HCT116 (cell line): ENCODE data around the gene HIVEP3. TPM values are rescaled to one million over a fixed set of nuclear protein-coding genes. Genes with fewer than 3 reads are reported as not detected.

Experiments
- ATAC-seq: fragments of 200-7000 bp; cut with Tn5 transposase; 2 replicates; pipeline ENCODE4 v1.9.1; 2020; ENCODE audit warnings: mild to moderate bottlenecking, moderate library complexity
- BruUV-seq: library from RNA; stranded (reverse); fragments of 400-500 nt; replicated peaks from 2 replicates; lab custom pipeline; 2021; lab: Mats Ljungman, UMichigan
- CTCF ChIA-PET: fragments of 300-600 bp; sonication (Branson Sonifier 250); formaldehyde crosslinking; loops from one replicate; lab custom pipeline; 2021; ENCODE audit warnings: antibody characterized with exemption; lab: Charles Lee
- POLR2A ChIA-PET: fragments of 300-600, 350-600 bp; sonication (Branson Sonifier 250); formaldehyde crosslinking; loops from one replicate; lab custom pipeline; 2021; ENCODE audit warnings: antibody characterized with exemption; lab: Charles Lee
- RAD21 ChIA-PET, 2 experiments: fragments of 300-600 bp; sonication (Branson Sonifier 250); formaldehyde crosslinking; loops; one replicate each; lab custom pipeline; 2023; ENCODE audit warnings: low total read pairs in 2 of 2; ENCODE audit not compliant: uncharacterized antibody in 2 of 2, unreplicated experiment in 2 of 2, low non-redundant PET in 1 of 2; lab: Charles Lee
- DNase-seq: peaks from one replicate; pipeline ENCODE4 v3.0.0-alpha.2; 2010; ENCODE audit warnings: low read depth, low spot score
- H2AFZ ChIP-seq: fragments of 200-600 bp; shearing (Covaris generic), sonication (generic); 2 replicates; pipeline ENCODE4 v1.6.1; 2017; ENCODE audit warnings: low read depth, mixed run types, mixed read lengths, antibody characterized with exemption, low read length; ENCODE audit not compliant: poor library complexity, severe bottlenecking
- H3K27ac ChIP-seq: 2 replicates; pipeline ENCODE4 v1.5.1; 2012; ENCODE audit warnings: low read depth, low read length
- H3K27me3 ChIP-seq: fragments of 200-600 bp; sonication (generic); 2 replicates; pipeline ENCODE4 v1.6.1; 2016; ENCODE audit warnings: mixed run types, low read length, mixed read lengths; ENCODE audit not compliant: insufficient read depth
- H3K36me3 ChIP-seq, 2 experiments: fragments of 200-500 bp in 1 of 2; fragments of 200-600 bp in 1 of 2; sonication (Bioruptor generic) in 1 of 2; sonication (generic) in 1 of 2; 2 replicates each; pipeline versions ENCODE4 v1.5.1 to v1.6.1; 2014 to 2016; ENCODE audit warnings: low read length in 2 of 2, inconsistent platforms in 1 of 2, mixed read lengths in 1 of 2, mixed run types in 1 of 2; ENCODE audit not compliant: insufficient read depth in 2 of 2, control insufficient read depth in 1 of 2
- H3K4me1 ChIP-seq, 2 experiments: fragments of 200-600 bp in 1 of 2; sonication (generic) in 1 of 2; 2 replicates each; pipeline versions ENCODE4 v1.5.1 to v1.6.1; 2012 to 2017; ENCODE audit warnings: low read length in 2 of 2, inconsistent platforms in 1 of 2, mild to moderate bottlenecking in 1 of 2, mixed read lengths in 1 of 2, mixed run types in 1 of 2, moderate library complexity in 1 of 2; ENCODE audit not compliant: insufficient read depth in 2 of 2, control insufficient read depth in 1 of 2
- H3K4me2 ChIP-seq: fragments of 200-600 bp; sonication (generic); 2 replicates; pipeline ENCODE4 v1.6.1; 2017; ENCODE audit warnings: mixed run types, low read length, mixed read lengths
- H3K4me3 ChIP-seq, 2 experiments: fragments of 200-600 bp in 1 of 2; sonication (generic) in 1 of 2; replicated peaks in 1 of 2; 2 replicates each; pipeline ENCODE4 v1.5.1; 2011 to 2016; ENCODE audit warnings: low read length in 2 of 2, control low read depth in 1 of 2, low read depth in 1 of 2, mild to moderate bottlenecking in 1 of 2, mixed read lengths in 1 of 2, mixed run types in 1 of 2
- H3K79me2 ChIP-seq: fragments of 200-600 bp; sonication (generic); 2 replicates; pipeline ENCODE4 v1.6.1; 2017; ENCODE audit warnings: mild to moderate bottlenecking, mixed run types, low read length, moderate library complexity, mixed read lengths; ENCODE audit not compliant: insufficient read depth
- H3K9ac ChIP-seq: fragments of 200-600 bp; sonication (generic); 2 replicates; pipeline ENCODE4 v1.6.1; 2016; ENCODE audit warnings: low read length, mixed read lengths
- H3K9me2 ChIP-seq: fragments of 200-600 bp; sonication (generic), shearing (Covaris generic); 2 replicates; pipeline ENCODE4 v1.6.1; 2017; ENCODE audit warnings: mixed run types, mild to moderate bottlenecking, moderate library complexity; ENCODE audit not compliant: insufficient read depth
- H3K9me3 ChIP-seq, 2 experiments: fragments of 200-500 bp in 1 of 2; fragments of 200-600 bp in 1 of 2; sonication (Bioruptor generic) in 1 of 2; sonication (generic) in 1 of 2; 2 replicates each; pipeline ENCODE4 v1.6.1; 2014 to 2017; ENCODE audit warnings: low read length in 2 of 2, mixed read lengths in 2 of 2, inconsistent platforms in 1 of 2, low read depth in 1 of 2, mild to moderate bottlenecking in 1 of 2, mixed run types in 1 of 2, moderate library complexity in 1 of 2; ENCODE audit not compliant: control insufficient read depth in 1 of 2, insufficient read depth in 1 of 2
- H4K20me1 ChIP-seq: fragments of 200-600 bp; sonication (generic), shearing (Covaris generic); 2 replicates; pipeline ENCODE4 v1.6.1; 2017; ENCODE audit warnings: mixed run types, mild to moderate bottlenecking, moderate library complexity; ENCODE audit not compliant: insufficient read depth
- ELF1 ChIP-seq: IDR thresholded peaks from 2 replicates; pipeline ENCODE4 v1.6.1; 2012; ENCODE audit warnings: low read depth, borderline replicate concordance
- EZH2phosphoT487 ChIP-seq: fragments of 200-600 bp; IDR thresholded peaks from 2 replicates; pipeline ENCODE4 v1.6.1; 2018; ENCODE audit warnings: antibody characterized with exemption, borderline replicate concordance
- FOSL1 ChIP-seq: IDR thresholded peaks from 2 replicates; pipeline ENCODE4 v1.6.1; 2012; ENCODE audit warnings: low read depth
- MAX ChIP-seq: IDR thresholded peaks from 2 replicates; pipeline ENCODE4 v1.6.1; 2012
- POLR2AphosphoS5 ChIP-seq: IDR thresholded peaks from 2 replicates; pipeline ENCODE4 v1.6.1; 2011; ENCODE audit warnings: mild to moderate bottlenecking, low read depth, low read length, moderate library complexity
- RAD21 ChIP-seq: IDR thresholded peaks from 2 replicates; pipeline ENCODE4 v1.6.1; 2012; ENCODE audit warnings: low read depth, mild to moderate bottlenecking
- SRF ChIP-seq: IDR thresholded peaks from 2 replicates; pipeline ENCODE4 v1.6.1; 2012; ENCODE audit warnings: low read depth
- TCF7L2 ChIP-seq: IDR thresholded peaks from 2 replicates; pipeline ENCODE4 v1.7.0; 2011; ENCODE audit warnings: borderline replicate concordance, inconsistent platforms; ENCODE audit not compliant: insufficient read depth, insufficient read length; ENCODE audit errors: extremely low read depth
- YY1 ChIP-seq: IDR thresholded peaks from 2 replicates; pipeline ENCODE4 v1.6.1; 2011; ENCODE audit warnings: low read length, low read depth, moderate library complexity, mild to moderate bottlenecking; ENCODE audit not compliant: insufficient replicate concordance; ENCODE audit errors: extremely low read depth
- ZBTB33 ChIP-seq: IDR thresholded peaks from 2 replicates; pipeline ENCODE4 v1.6.1; 2011; ENCODE audit warnings: mild to moderate bottlenecking, low read length, moderate library complexity; ENCODE audit not compliant: insufficient replicate concordance; ENCODE audit errors: extremely low read depth
- ZNF274 ChIP-seq: fragments of 200-500 bp; sonication (Bioruptor generic); IDR thresholded peaks from 2 replicates; pipeline ENCODE4 v1.6.1; 2014; ENCODE audit warnings: mild to moderate bottlenecking, low read depth, low read length, inconsistent platforms
- intact Hi-C: fragments of 100-400 bp; cut with micrococcal nuclease; formaldehyde crosslinking; loops from 2 replicates; pipeline ENCODE4 v1.10.0; 2022
- total RNA-seq: library from RNA; stranded (reverse); gene quantifications from one replicate; pipeline ENCODE4 v1.2.1, GENCODE V29; 2021; ENCODE audit not compliant: unreplicated experiment
- TF ChIP-seq, protein P1 (sequence below), 3 experiments: fragments of 200-600 bp in 1 of 3; sonication (generic) in 1 of 3; IDR thresholded peaks in 2 of 3; conservative IDR thresholded peaks in 1 of 3; 2 replicates each; pipeline ENCODE4 v1.5.1; 2012 to 2017; ENCODE audit warnings: low read depth in 2 of 3, low read length in 2 of 3, antibody characterized with exemption in 1 of 3, borderline replicate concordance in 1 of 3, control low read depth in 1 of 3, mild to moderate bottlenecking in 1 of 3, mixed read lengths in 1 of 3, mixed run types in 1 of 3, moderate library complexity in 1 of 3; ENCODE audit not compliant: insufficient read depth in 1 of 3
- TF ChIP-seq, protein P2 (sequence below): IDR thresholded peaks from 2 replicates; pipeline ENCODE4 v1.6.1; 2012

The HIVEP3 gene
- total RNA-seq, 1 experiment from 2014 or later = 7.1 TPM

DNA sequence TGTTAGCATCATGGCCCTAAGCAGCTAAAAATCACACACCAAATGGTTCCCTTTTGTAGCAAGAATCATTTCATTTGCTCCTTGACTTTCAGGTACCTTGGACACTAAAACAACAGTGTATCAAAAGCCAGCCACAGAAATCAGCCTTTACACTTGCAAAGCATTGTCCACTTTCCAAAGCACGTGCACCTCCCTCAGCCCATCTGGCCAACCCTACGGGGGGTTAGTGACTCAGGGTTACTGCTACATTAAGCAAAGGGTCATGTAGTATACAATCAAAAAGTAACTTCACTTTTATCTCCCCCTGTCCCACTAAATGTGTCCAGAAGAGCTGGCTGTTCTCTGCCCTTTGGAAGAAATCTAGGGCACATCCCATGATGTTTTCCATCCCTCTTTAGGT, 149.7 kb downstream of the HIVEP3 start:
- H3K27me3 ChIP-seq = peaks cover 5% of the 10 kb centered on the region; the same call in 1 of the 2 replicates
- intact Hi-C loops = no loop called here
- H4K20me1 ChIP-seq = no peaks in the 10 kb centered on the region
- no peak for DNase-seq
- H3K27ac ChIP-seq = no peak overlapping the region
- RAD21 ChIA-PET = no interaction called here
- no peaks in the 10 kb centered on the region for H3K36me3 ChIP-seq
- ATAC-seq = no peak
- H3K9me3 ChIP-seq = no peaks in the 10 kb centered on the region
- H3K79me2 ChIP-seq = no peaks in the 10 kb centered on the region
- no peaks in the 10 kb centered on the region for H3K9me2 ChIP-seq
- no peak overlapping the region for H3K4me3 ChIP-seq
- POLR2A ChIA-PET = no interaction called here
- no peak overlapping the region for H3K4me2 ChIP-seq
- TF ChIP-seq EZH2phosphoT487 = no peak
- TF ChIP-seq POLR2AphosphoS5 = no peak
- TF ChIP-seq YY1 = no peak
- no peak for TF ChIP-seq FOSL1
- TF ChIP-seq MAX = no peak
- H2AFZ ChIP-seq = no peak overlapping the region
- 0 out of 4 replicates have a peak, but pooled peaks cover 0 to 3% of the 10 kb centered on the region in 2 experiments for H3K4me1 ChIP-seq
- no peak overlapping the region for H3K9ac ChIP-seq
- CTCF ChIA-PET = no interaction called here
- BruUV-seq = no TSS peak

- Histone ChIP-seq H3K9me2 (no peaks in the 10 kb centered on the region), H3K9me3 (no peaks in the 10 kb centered on the region), H3K9ac (no peak overlapping the region), H3K4me3 (no peak overlapping the region), H3K4me2 (no peak overlapping the region), H3K79me2 (no peaks in the 10 kb centered on the region), H3K27me3 (peaks cover 5% of the 10 kb centered on the region; the same call in 1 of the 2 replicates), H4K20me1 (no peaks in the 10 kb centered on the region), H3K36me3 (no peaks in the 10 kb centered on the region), H3K4me1 (0 out of 4 replicates have a peak, but pooled peaks cover 0 to 3% of the 10 kb centered on the region in 2 experiments), H3K27ac (no peak overlapping the region), H2AFZ (no peak overlapping the region)
- intact Hi-C loops = no loop called here
- ATAC-seq (no peak), DNase-seq (no peak)
- ChIA-PET CTCF (no interaction called here), RAD21 (no interaction called here), POLR2A (no interaction called here)
- no peak for TF ChIP-seq ELF1
- TF ChIP-seq ZNF274 = no peak
- TF ChIP-seq POLR2AphosphoS5 = no peak
- TF ChIP-seq, protein P1, sequence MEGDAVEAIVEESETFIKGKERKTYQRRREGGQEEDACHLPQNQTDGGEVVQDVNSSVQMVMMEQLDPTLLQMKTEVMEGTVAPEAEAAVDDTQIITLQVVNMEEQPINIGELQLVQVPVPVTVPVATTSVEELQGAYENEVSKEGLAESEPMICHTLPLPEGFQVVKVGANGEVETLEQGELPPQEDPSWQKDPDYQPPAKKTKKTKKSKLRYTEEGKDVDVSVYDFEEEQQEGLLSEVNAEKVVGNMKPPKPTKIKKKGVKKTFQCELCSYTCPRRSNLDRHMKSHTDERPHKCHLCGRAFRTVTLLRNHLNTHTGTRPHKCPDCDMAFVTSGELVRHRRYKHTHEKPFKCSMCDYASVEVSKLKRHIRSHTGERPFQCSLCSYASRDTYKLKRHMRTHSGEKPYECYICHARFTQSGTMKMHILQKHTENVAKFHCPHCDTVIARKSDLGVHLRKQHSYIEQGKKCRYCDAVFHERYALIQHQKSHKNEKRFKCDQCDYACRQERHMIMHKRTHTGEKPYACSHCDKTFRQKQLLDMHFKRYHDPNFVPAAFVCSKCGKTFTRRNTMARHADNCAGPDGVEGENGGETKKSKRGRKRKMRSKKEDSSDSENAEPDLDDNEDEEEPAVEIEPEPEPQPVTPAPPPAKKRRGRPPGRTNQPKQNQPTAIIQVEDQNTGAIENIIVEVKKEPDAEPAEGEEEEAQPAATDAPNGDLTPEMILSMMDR (IDR thresholded peaks at IDR 0.05 in 2 of 3, conservative IDR thresholded peaks at IDR 0.05 in 1 of 3; ENCODE audit: borderline replicate concordance in 1 of 3, insufficient read depth in 1 of 3, low read depth in 2 of 3, low read length in 2 of 3) = no peak
- no peak for TF ChIP-seq FOSL1
- no peak for TF ChIP-seq TCF7L2
- TF ChIP-seq, protein P2, sequence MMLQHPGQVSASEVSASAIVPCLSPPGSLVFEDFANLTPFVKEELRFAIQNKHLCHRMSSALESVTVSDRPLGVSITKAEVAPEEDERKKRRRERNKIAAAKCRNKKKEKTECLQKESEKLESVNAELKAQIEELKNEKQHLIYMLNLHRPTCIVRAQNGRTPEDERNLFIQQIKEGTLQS = no peak
- no peak for TF ChIP-seq ZBTB33
- no peak for TF ChIP-seq RAD21
- no peak for TF ChIP-seq SRF
- no TSS peak for BruUV-seq
These were observed 150.1 kb downstream of the HIVEP3 start for GRCh38 chr1:41768583-41768982.
